B cell (primary cell): ENCODE results near the gene DENND5B. TPM values are rescaled to one million over a fixed set of nuclear protein-coding genes. Genes with fewer than 3 reads are reported as not detected.

Source experiments
- ATAC-seq: fragments of 200-7000 bp; cut with Tn5 transposase; one replicate; pipeline ENCODE4 v1.10.0; 2021; ENCODE audit warnings: low read depth, mild to moderate bottlenecking, moderate number of reproducible peaks, moderate library complexity
- CTCF ChIA-PET: fragments of 350-600 bp; sonication (Branson Sonifier 250); formaldehyde crosslinking; loops from one replicate; lab custom pipeline; 2021; ENCODE audit warnings: antibody characterized with exemption, inconsistent platforms; lab: Charles Lee
- POLR2A ChIA-PET: fragments of 350-600 bp; sonication (Branson Sonifier 250); formaldehyde crosslinking; loops from one replicate; lab custom pipeline; 2021; ENCODE audit warnings: antibody characterized with exemption; lab: Charles Lee
- DNase-seq: peaks from one replicate; pipeline ENCODE4 v3.0.0; 2013
- H2AFZ ChIP-seq: 2 replicates; pipeline ENCODE4 v1.6.1; 2012; ENCODE audit warnings: mild to moderate bottlenecking, low read depth, low read length; ENCODE audit not compliant: insufficient read depth, poor library complexity, severe bottlenecking
- H3K27ac ChIP-seq, 2 donors: 1 replicate in 1 of 2; 2 replicates in 1 of 2; pipeline ENCODE4 v1.5.1; 2012 to 2013; ENCODE audit warnings: low read length in 2 of 2, mild to moderate bottlenecking in 2 of 2, moderate library complexity in 1 of 2
- H3K27me3 ChIP-seq, 4 experiments: fragments of 200-600 bp in 1 of 4; sonication (generic) in 1 of 4; replicated peaks in 1 of 4; 1 replicate in 2 of 4; 2 replicates in 2 of 4; pipeline versions ENCODE4 v1.6.1 to v1.7.0; 2013 to 2016; ENCODE audit warnings: low read length in 3 of 4, mild to moderate bottlenecking in 2 of 4, mixed read lengths in 1 of 4, moderate library complexity in 1 of 4; ENCODE audit not compliant: insufficient read depth in 4 of 4, control insufficient read depth in 3 of 4; ENCODE audit errors: control extremely low read depth in 1 of 4
- H3K36me3 ChIP-seq, 2 experiments: replicated peaks in 1 of 2; 1 replicate in 1 of 2; 2 replicates in 1 of 2; pipeline versions ENCODE4 v1.6.1 to v1.7.1; 2013; ENCODE audit warnings: low read length in 1 of 2; ENCODE audit not compliant: insufficient read depth in 2 of 2, control insufficient read depth in 1 of 2; ENCODE audit errors: control extremely low read depth in 1 of 2, extremely low read depth in 1 of 2
- H3K4me1 ChIP-seq, 2 donors: fragments of 200-600 bp in 1 of 2; sonication (generic) in 1 of 2; 1 replicate in 1 of 2; 2 replicates in 1 of 2; pipeline versions ENCODE4 v1.5.1 to v1.6.1; 2013 to 2017; ENCODE audit warnings: low read length in 2 of 2; ENCODE audit not compliant: control insufficient read depth in 2 of 2, insufficient read depth in 2 of 2
- H3K4me2 ChIP-seq: replicated peaks from 2 replicates; pipeline ENCODE3; 2012; ENCODE audit warnings: mild to moderate bottlenecking, low read depth, low read length; ENCODE audit not compliant: poor library complexity, severe bottlenecking
- H3K4me3 ChIP-seq, 5 experiments: fragments of 200-600 bp in 1 of 5; sonication (generic) in 1 of 5; 1 replicate in 3 of 5; 2 replicates in 2 of 5; pipeline versions ENCODE4 v1.5.1 to v1.7.0; 2011 to 2016; ENCODE audit warnings: low read length in 4 of 5, mild to moderate bottlenecking in 4 of 5, low read depth in 2 of 5, control low read depth in 1 of 5, moderate library complexity in 1 of 5; ENCODE audit not compliant: insufficient read depth in 1 of 5; ENCODE audit errors: control extremely low read depth in 1 of 5, extremely low read depth in 1 of 5
- H3K79me2 ChIP-seq: fragments of 200-600 bp; sonication (generic); one replicate; pipeline ENCODE4 v1.6.0; 2016; ENCODE audit warnings: low read length; ENCODE audit not compliant: control insufficient read depth, insufficient read depth
- H3K9ac ChIP-seq: fragments of 200-600 bp; sonication (generic); 2 replicates; pipeline ENCODE4 v1.6.1; 2017; ENCODE audit warnings: mild to moderate bottlenecking, low read length, moderate library complexity
- H3K9me3 ChIP-seq, 3 donors: one replicate each; pipeline versions ENCODE4 v1.6.1 to v1.7.1; 2013; ENCODE audit warnings: low read length in 2 of 3; ENCODE audit not compliant: control insufficient read depth in 2 of 3, insufficient read depth in 1 of 3; ENCODE audit errors: control extremely low read depth in 1 of 3
- H4K20me1 ChIP-seq: 2 replicates; pipeline ENCODE4 v1.6.0; 2012; ENCODE audit warnings: mild to moderate bottlenecking, low read length; ENCODE audit not compliant: insufficient read depth, control insufficient read depth, poor library complexity, severe bottlenecking
- H3K27ac Mint-ChIP-seq: one replicate; pipeline ENCODE4 v1.8.0; 2021; ENCODE audit warnings: mixed read lengths
- H3K27me3 Mint-ChIP-seq: one replicate; pipeline ENCODE4 v1.8.0; 2021; ENCODE audit warnings: mixed read lengths
- H3K4me1 Mint-ChIP-seq: one replicate; pipeline ENCODE4 v1.8.0; 2021; ENCODE audit warnings: mixed read lengths
- H3K4me3 Mint-ChIP-seq: one replicate; pipeline ENCODE4 v1.8.0; 2021; ENCODE audit warnings: mixed read lengths
- H3K9me3 Mint-ChIP-seq: one replicate; pipeline ENCODE4 v1.8.0; 2022; ENCODE audit warnings: mixed read lengths; ENCODE audit not compliant: insufficient read depth
- CTCF ChIP-seq: fragments of 200-600 bp; IDR thresholded peaks from one replicate; pipeline ENCODE4 v1.8.0; 2022; ENCODE audit warnings: antibody characterized with exemption, mild to moderate bottlenecking
- EZH2 ChIP-seq: IDR thresholded peaks from 2 replicates; pipeline ENCODE4 v1.6.1; 2012; ENCODE audit warnings: borderline replicate concordance, low read depth, mild to moderate bottlenecking, moderate library complexity, low read length; ENCODE audit not compliant: insufficient read depth, poor library complexity, severe bottlenecking
- WGBS: methylation state at CpG from one replicate; pipeline ENCODE4 v1.1.5; 2013; ENCODE audit warnings: missing lambda C conversion rate; ENCODE audit not compliant: insufficient coverage; 5-methylcytosine and 5-hydroxymethylcytosine counted together
- intact Hi-C: fragments of 100-400 bp; cut with micrococcal nuclease; formaldehyde crosslinking; loops from one replicate; pipeline ENCODE4 v1.10.0; 2022
- polyA plus RNA-seq: library from polyadenylated mRNA; depleted of rRNA; stranded (reverse); fragments of >200 nt; gene quantifications from 2 replicates; pipeline ENCODE4 v1.2.3, GENCODE V29; 2012
- total RNA-seq, 2 donors: library from RNA; stranded (reverse); fragments of 120-200 nt in 1 of 2; gene quantifications; 1 replicate in 1 of 2; 2 replicates in 1 of 2; pipeline versions ENCODE4 v1.2.3 to v1.2.4, GENCODE V29; 2013 to 2022

The DENND5B gene
- total and polyA plus RNA-seq, 2 donors (not counting 1 experiment from before 2014, with no cell fraction given) = 18.7 to 55.3 TPM

GRCh38 chr12:31582155-31582554 lies 8.8 kb downstream of the DENND5B start:
- DNase-seq = no peak
- Histone ChIP-seq H3K36me3 (no peaks in the 10 kb centered on the region), H3K27me3 (no peaks in the 10 kb centered on the region), H3K4me3 (no peak overlapping the region), H2AFZ (no peak overlapping the region), H3K4me1 (peaks cover 30 to 41% of the 10 kb centered on the region in 2 donors), H3K79me2 (peaks cover 97% of the 10 kb centered on the region), H3K9ac (no peak overlapping the region), H3K9me3 (peaks cover 1 to 24% (median 16%) of the 10 kb centered on the region in 3 donors), H3K4me2 (no peak overlapping the region), H4K20me1 (peaks cover 15% of the 10 kb centered on the region), H3K27ac (no peak overlapping the region)
- H3K4me3 Mint-ChIP-seq = no peak overlapping the region
- intact Hi-C loops = loop anchor here (10.0 kb wide), 1 partner anchor 47 kb away; no protein-coding TSS in a partner anchor
- H3K4me1 Mint-ChIP-seq = peaks cover 56% of the 10 kb centered on the region
- WGBS = 100% methylated on average over 2 of the region's 3 CpGs
- POLR2A ChIA-PET = no interaction called here
- peaks cover 4% of the 10 kb centered on the region for H3K9me3 Mint-ChIP-seq
- TF ChIP-seq EZH2 (no peak), CTCF (no peak)
- H3K27ac Mint-ChIP-seq = no peak overlapping the region
- ATAC-seq = no peak
- no peaks in the 10 kb centered on the region for H3K27me3 Mint-ChIP-seq
- CTCF ChIA-PET = no interaction called here

- 80% methylated on average over 1 of the region's 2 CpGs for WGBS
- DNase-seq (no peak), ATAC-seq (no peak)
- Histone ChIP-seq H3K4me3 (no peak overlapping the region), H3K36me3 (no peaks in the 10 kb centered on the region), H3K4me2 (no peak overlapping the region), H3K79me2 (peaks cover 97% of the 10 kb centered on the region), H3K27me3 (no peaks in the 10 kb centered on the region), H3K9ac (no peak overlapping the region), H3K9me3 (peaks cover 0 to 11% (median 0%) of the 10 kb centered on the region in 3 donors), H3K27ac (peak overlapping the region in 1 of 2 donors; percentile 55), H4K20me1 (peaks cover 32% of the 10 kb centered on the region), H2AFZ (no peak overlapping the region), H3K4me1 (peaks cover 34 to 35% of the 10 kb centered on the region in 2 donors)
- H3K9me3 Mint-ChIP-seq = no peaks in the 10 kb centered on the region
- H3K27ac Mint-ChIP-seq = peak overlapping the region; percentile 46
- ChIA-PET CTCF (interaction anchor here (1.0 to 1.2 kb wide), 2 partner anchors 104 to 175 kb away, joined by 3 to 4 read pairs; no protein-coding TSS in a partner anchor), POLR2A (no interaction called here)
- H3K4me3 Mint-ChIP-seq = no peak overlapping the region
- TF ChIP-seq EZH2 (no peak), CTCF (no peak)
- H3K4me1 Mint-ChIP-seq = peaks cover 59% of the 10 kb centered on the region
- intact Hi-C loops = no loop called here
- H3K27me3 Mint-ChIP-seq = no peaks in the 10 kb centered on the region
Observed at GRCh38 chr12:31578632-31579031, 12.3 kb downstream of the DENND5B start.
